Gastroesophageal sphincter (tissue), 3 donors: ENCODE results near the gene MSANTD2.

Source experiments
- CTCF ChIP-seq, 4 experiments: fragments of 200-600 bp in 2 of 4; fragments of 450-650 bp in 2 of 4; sonication (generic) in 1 of 4; IDR thresholded peaks; one replicate each; pipeline ENCODE4 v1.5.1; 2017 to 2019; ENCODE audit warnings: antibody characterized with exemption in 4 of 4, mild to moderate bottlenecking in 2 of 4, moderate library complexity in 2 of 4
- POLR2A ChIP-seq, 2 donors: fragments of 450-650 bp; IDR thresholded peaks; one replicate each; pipeline ENCODE4 v1.6.1; 2017; ENCODE audit warnings: antibody characterized with exemption in 2 of 2, mild to moderate bottlenecking in 2 of 2, moderate library complexity in 1 of 2

GRCh38 chr11:124830749-124831148 lies 30.5 kb upstream of the MSANTD2 start:
- no peak for TF ChIP-seq CTCF (IDR thresholded peaks at IDR 0.05)
- no peak for TF ChIP-seq POLR2A (IDR thresholded peaks at IDR 0.05)
